Measurements from ENCODE around the gene FXYD2. TPM values are rescaled to one million over a fixed set of nuclear protein-coding genes. Genes with fewer than 3 reads are reported as not detected.

The FXYD2 gene
- total and polyA plus RNA-seq, 2 of the 8 experiments (the other 6 are each of a cell fraction or from before 2014, with no cell fraction given) = 0.89 to 1.1 TPM

DNA sequence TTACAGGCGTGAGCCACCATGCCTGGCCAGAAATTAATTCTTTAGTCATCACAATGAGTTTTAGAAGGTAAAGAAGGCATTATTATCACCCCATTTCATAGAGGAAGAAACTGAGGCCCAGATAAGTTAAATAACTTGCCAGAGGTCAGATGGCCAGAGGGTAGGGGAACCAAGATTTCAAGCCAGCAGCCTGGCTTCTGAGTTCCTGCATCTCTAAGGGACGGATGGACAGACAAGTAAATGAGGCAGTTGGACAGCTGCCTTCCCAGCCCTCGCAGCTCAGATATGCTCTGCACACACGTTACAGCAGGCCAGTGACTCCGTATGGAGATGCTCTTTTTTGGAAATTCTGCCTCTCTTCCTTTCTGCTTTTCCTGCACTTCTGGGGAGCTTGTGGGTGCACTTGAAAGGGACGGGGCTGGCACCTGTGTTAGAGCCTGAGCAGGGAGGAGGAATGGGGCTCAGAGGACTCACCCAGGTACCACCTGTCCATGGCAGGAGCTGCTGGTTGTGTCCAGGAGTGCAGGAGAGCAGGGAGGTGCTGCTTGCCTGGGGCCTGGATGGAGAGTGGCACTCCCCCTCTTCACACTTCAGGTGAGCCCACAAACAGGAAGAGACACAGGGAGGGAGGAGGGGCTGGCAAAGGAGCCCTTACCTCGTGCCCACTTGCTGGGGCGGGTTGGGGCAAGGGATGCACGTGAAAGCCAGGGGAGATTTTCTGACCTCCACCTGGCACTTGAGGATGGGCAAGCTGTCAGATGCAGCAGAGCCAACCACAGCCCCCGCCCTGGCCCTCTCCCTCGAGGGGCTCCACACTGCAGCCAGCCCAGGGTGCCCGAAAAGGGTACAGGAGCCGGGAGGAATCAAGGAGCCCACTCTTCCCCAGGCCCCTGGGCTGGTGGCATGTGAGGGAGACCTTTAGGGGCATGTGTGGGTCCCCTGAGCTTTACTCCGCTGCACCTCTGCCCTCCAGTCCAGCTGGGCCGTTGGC lies 3.3 kb upstream of the FXYD2 start:
- ChIA-PET POLR2A (ENCODE audit: partially characterized antibody) (no interaction called here), CTCF (ENCODE audit: partially characterized antibody) (interaction anchor here (0.7 to 11.9 kb wide), 16 partner anchors 8 to 401 kb away, joined by 3 to 91 read pairs (median 4); no protein-coding TSS in a partner anchor)
- Histone ChIP-seq H3K4ac (replicated peaks; ENCODE audit: insufficient read length, low read depth, low read length) (no peak overlapping the region), H2BK5ac (ENCODE audit: low read depth, low read length) (no peak overlapping the region), H3K4me1 (replicated peaks in 1 of 4; ENCODE audit: control insufficient read depth in 3 of 4, insufficient read depth in 4 of 4, low read length in 3 of 4) (peaks cover 0 to 26% (median 14%) of the 10 kb centered on the region in 4 experiments; a peak in 6 of 7 replicates), H2BK15ac (ENCODE audit: low read length) (no peak overlapping the region), H4K5ac (ENCODE audit: insufficient read length, low read depth, low read length) (no peak overlapping the region), H2BK12ac (ENCODE audit: low read depth, low read length) (0 out of 2 replicates have a peak overlapping the region, but pooled peaks have one; percentile 27), H4K20me1 (replicated peaks in 1 of 2; ENCODE audit: control insufficient read depth in 1 of 2, insufficient read depth in 2 of 2, low read length in 2 of 2) (no peaks in the 10 kb centered on the region), H3K27me3 (replicated peaks in 1 of 4; ENCODE audit: control insufficient read depth in 3 of 4, extremely low read depth in 1 of 4, insufficient read depth in 3 of 4, low read length in 3 of 4) (no peaks in the 10 kb centered on the region; a peak in 1 of 7 replicates), H3K9ac (replicated peaks in 1 of 4; ENCODE audit: extremely low read depth in 1 of 4, low read depth in 3 of 4, low read length in 3 of 4) (no peak overlapping the region), H2AK5ac (ENCODE audit: low read depth, low read length) (no peak overlapping the region), H3K27ac (ENCODE audit: low read depth, low read length) (no peak overlapping the region), H3K14ac (ENCODE audit: insufficient read length) (no peak overlapping the region), H3K79me2 (ENCODE audit: control insufficient read depth in 1 of 2, insufficient read depth in 2 of 2, low read length in 2 of 2) (no peaks in the 10 kb centered on the region), H3K4me3 (ENCODE audit: extremely low read depth in 1 of 4, insufficient read depth in 2 of 4, low read depth in 3 of 4, low read length in 4 of 4) (no peak overlapping the region), H4K91ac (replicated peaks; ENCODE audit: insufficient read length, low read length) (no peak overlapping the region), H3K56ac (replicated peaks; ENCODE audit: insufficient read length, low read depth, low read length) (no peak overlapping the region), H3K18ac (ENCODE audit: extremely low read depth, low read length) (no peak overlapping the region), H3K79me1 (ENCODE audit: low read depth, low read length) (no peaks in the 10 kb centered on the region), H3K23ac (ENCODE audit: insufficient read length) (no peak overlapping the region), H4K8ac (ENCODE audit: extremely low read depth, insufficient read depth, low read length) (peak overlapping the region; percentile 26; the same call in 1 of the 2 replicates), H2BK20ac (ENCODE audit: low read length) (no peak overlapping the region), H3K4me2 (ENCODE audit: insufficient read depth in 1 of 2, low read depth in 2 of 2, low read length in 2 of 2) (no peak overlapping the region), H3K9me3 (ENCODE audit: insufficient read depth in 2 of 2, low read depth in 1 of 2, low read length in 1 of 2) (no peaks in the 10 kb centered on the region), H3K23me2 (ENCODE audit: low read depth, low read length) (no peaks in the 10 kb centered on the region), H2AFZ (ENCODE audit: low read length) (no peak overlapping the region), H3K36me3 (ENCODE audit: control insufficient read depth in 2 of 4, insufficient read depth in 4 of 4, low read length in 3 of 4) (no peaks in the 10 kb centered on the region), H2BK120ac (replicated peaks; ENCODE audit: low read depth, low read length) (no peak overlapping the region)
- WGBS, 2 experiments (ENCODE audit: extremely low coverage in 1 of 2, insufficient coverage in 1 of 2, insufficient read length in 1 of 2, insufficient replicate concordance in 2 of 2, low coverage in 1 of 2, low lambda C conversion rate in 2 of 2, missing lambda C conversion rate in 1 of 2) = 84% methylated on average over 12 of the region's 15 CpGs; no CpG with 5 or more reads in 1 of the 2 experiments
- FAIRE-seq = no peak
- DNase-seq (ENCODE audit: low read depth in 1 of 2, low spot score in 2 of 2) = peak in 1 of 2 experiments; percentile 33
- TF ChIP-seq SIX5 (IDR thresholded peaks at IDR 0.05; ENCODE audit: low read depth, low read length) = no peak
- no peak for TF ChIP-seq ZNF274 (IDR thresholded peaks at IDR 0.05; ENCODE audit: borderline replicate concordance, extremely low read depth, low read length)
- no peak for TF ChIP-seq TCF12 (IDR thresholded peaks at IDR 0.05; ENCODE audit: low read depth, low read length)
- TF ChIP-seq CTCF (IDR thresholded peaks at IDR 0.05; ENCODE audit: control extremely low read depth in 1 of 3, insufficient read depth in 1 of 3, low read depth in 1 of 3, low read length in 3 of 3) = no peak
- no peak for TF ChIP-seq BACH1 (IDR thresholded peaks at IDR 0.05; ENCODE audit: low read length)
- no peak for TF ChIP-seq POLR2AphosphoS5 (IDR thresholded peaks at IDR 0.05; ENCODE audit: low read depth, low read length)
- no peak for TF ChIP-seq NANOG (IDR thresholded peaks at IDR 0.05; ENCODE audit: insufficient read depth, low read depth, low read length, poor library complexity, severe bottlenecking)
- no peak for TF ChIP-seq EP300 (IDR thresholded peaks at IDR 0.05; ENCODE audit: borderline replicate concordance in 1 of 2, low read depth in 2 of 2, low read length in 2 of 2)
- TF ChIP-seq CHD1 (IDR thresholded peaks at IDR 0.05; ENCODE audit: low read depth, low read length) = no peak
